ENCODE results near the gene KLHL2. TPM values are rescaled to one million over a fixed set of nuclear protein-coding genes. Genes with fewer than 3 reads are reported as not detected.
"Not testable (repeated sequence)": the region's sequence is repeated elsewhere in the genome, so short reads cannot be mapped to it uniquely, and the experiment has no call there.

Gene KLHL2
- total RNA-seq, 2 experiments from 2014 or later, result 27.9 to 33.8 TPM

- Histone ChIP-seq H3K27ac (ENCODE audit: low read depth, low read length, poor library complexity, severe bottlenecking) (no peak overlapping the region), H4K20me1 (ENCODE audit: insufficient read depth, low read length) (peaks cover 73% of the 10 kb centered on the region)
- CTCF ChIA-PET (ENCODE audit: unreplicated experiment), result no interaction called here
Observed at GRCh38 chr4:165332502-165332901, 125.1 kb downstream of the KLHL2 start.

GRCh38 chr4:165335163-165335703 lies 127.9 kb downstream of the KLHL2 start:
- Histone ChIP-seq H3K4me1 (ENCODE audit: insufficient read depth, low read length, poor library complexity, severe bottlenecking) (peaks cover 36% of the 10 kb centered on the region), H3K9me3 (ENCODE audit: low read length) (no peaks in the 10 kb centered on the region), H3K27ac (ENCODE audit: low read depth, low read length, poor library complexity, severe bottlenecking) (no peak overlapping the region), H3K9me2 (ENCODE audit: insufficient read depth, low read length) (no peaks in the 10 kb centered on the region), H2AFZ (ENCODE audit: low read length) (no peak overlapping the region), H3K4me3 (ENCODE audit: low read depth, low read length, poor library complexity, severe bottlenecking) (no peak overlapping the region), H3K4me2 (ENCODE audit: low read length) (no peak overlapping the region), H3K36me3 (ENCODE audit: insufficient read depth, low read length) (peaks cover 98% of the 10 kb centered on the region), H4K20me1 (ENCODE audit: insufficient read depth, low read length) (peaks cover 67% of the 10 kb centered on the region), H3K79me2 (ENCODE audit: insufficient read depth, low read depth, low read length) (peaks cover 84% of the 10 kb centered on the region)
- DNase-seq (ENCODE audit: low spot score), result no peak
- TF ChIP-seq, protein P1, sequence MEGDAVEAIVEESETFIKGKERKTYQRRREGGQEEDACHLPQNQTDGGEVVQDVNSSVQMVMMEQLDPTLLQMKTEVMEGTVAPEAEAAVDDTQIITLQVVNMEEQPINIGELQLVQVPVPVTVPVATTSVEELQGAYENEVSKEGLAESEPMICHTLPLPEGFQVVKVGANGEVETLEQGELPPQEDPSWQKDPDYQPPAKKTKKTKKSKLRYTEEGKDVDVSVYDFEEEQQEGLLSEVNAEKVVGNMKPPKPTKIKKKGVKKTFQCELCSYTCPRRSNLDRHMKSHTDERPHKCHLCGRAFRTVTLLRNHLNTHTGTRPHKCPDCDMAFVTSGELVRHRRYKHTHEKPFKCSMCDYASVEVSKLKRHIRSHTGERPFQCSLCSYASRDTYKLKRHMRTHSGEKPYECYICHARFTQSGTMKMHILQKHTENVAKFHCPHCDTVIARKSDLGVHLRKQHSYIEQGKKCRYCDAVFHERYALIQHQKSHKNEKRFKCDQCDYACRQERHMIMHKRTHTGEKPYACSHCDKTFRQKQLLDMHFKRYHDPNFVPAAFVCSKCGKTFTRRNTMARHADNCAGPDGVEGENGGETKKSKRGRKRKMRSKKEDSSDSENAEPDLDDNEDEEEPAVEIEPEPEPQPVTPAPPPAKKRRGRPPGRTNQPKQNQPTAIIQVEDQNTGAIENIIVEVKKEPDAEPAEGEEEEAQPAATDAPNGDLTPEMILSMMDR (conservative IDR thresholded peaks at IDR 0.05; ENCODE audit: low read length), result no peak
- TF ChIP-seq EZH2phosphoT487 (IDR thresholded peaks at IDR 0.05; ENCODE audit: borderline replicate concordance, low read depth, low read length), result no peak
- ChIA-PET CTCF (ENCODE audit: unreplicated experiment) (no interaction called here), POLR2A (interaction anchor here (0.5 to 1.6 kb wide), 7 partner anchors 8 to 578 kb away, joined by 3 to 5 read pairs (median 3); partner anchors contain the start of gene MSMO1)
- intact Hi-C loops (cut with micrococcal nuclease; ENCODE audit: unreplicated experiment), result no loop called here
- BruUV-seq (replicated peaks), result no TSS peak

More at GRCh38 chr4:165332502-165332901, 125.1 kb downstream of the KLHL2 start:
- H3K4me2 ChIP-seq (ENCODE audit: low read length), result peak overlapping the region; percentile 98
- no peak overlapping the region for H2AFZ ChIP-seq (ENCODE audit: low read length)
- no peaks in the 10 kb centered on the region for H3K9me3 ChIP-seq (ENCODE audit: low read length)
- peak overlapping the region; percentile 90 for H3K4me3 ChIP-seq (ENCODE audit: low read depth, low read length, poor library complexity, severe bottlenecking)
- no peak for DNase-seq (ENCODE audit: low spot score)
- peaks cover 52% of the 10 kb centered on the region for H3K4me1 ChIP-seq (ENCODE audit: insufficient read depth, low read length, poor library complexity, severe bottlenecking)
- peaks cover 91% of the 10 kb centered on the region for H3K36me3 ChIP-seq (ENCODE audit: insufficient read depth, low read length)
- no peaks in the 10 kb centered on the region for H3K9me2 ChIP-seq (ENCODE audit: insufficient read depth, low read length)
- no TSS peak for BruUV-seq (replicated peaks)
- POLR2A ChIA-PET, result interaction anchor here (0.8 to 2.7 kb wide), 5 partner anchors 10 to 124 kb away, joined by 4 to 13 read pairs (median 5); no protein-coding TSS in a partner anchor
- TF ChIP-seq, protein P1 (conservative IDR thresholded peaks at IDR 0.05; ENCODE audit: low read length), result no peak
- TF ChIP-seq EZH2phosphoT487 (IDR thresholded peaks at IDR 0.05; ENCODE audit: borderline replicate concordance, low read depth, low read length), result no peak
- intact Hi-C loops (cut with micrococcal nuclease; ENCODE audit: unreplicated experiment), result no loop called here
- peaks cover 99% of the 10 kb centered on the region for H3K79me2 ChIP-seq (ENCODE audit: insufficient read depth, low read depth, low read length)

DNA sequence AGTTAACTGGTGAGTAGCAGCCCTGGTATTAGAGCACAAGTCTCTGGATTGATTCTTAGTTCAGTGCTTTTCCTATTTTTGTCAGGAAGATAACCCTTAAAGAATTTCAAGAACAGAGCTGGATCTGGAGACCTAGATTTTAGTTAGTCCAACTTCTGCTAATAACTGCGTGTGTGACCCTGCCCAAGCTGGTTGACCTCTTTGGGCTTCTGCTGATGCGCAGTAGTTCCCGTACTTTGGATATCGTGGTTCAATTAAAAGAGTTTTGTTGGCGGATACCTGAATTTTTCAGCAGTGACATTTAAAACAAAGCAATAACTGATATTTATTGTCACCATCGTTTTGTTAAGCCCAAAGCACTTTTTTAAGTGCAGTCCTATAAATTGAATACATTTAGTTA lies 129.4 kb downstream of the KLHL2 start:
- Histone ChIP-seq H3K27ac (ENCODE audit: low read depth, low read length, poor library complexity, severe bottlenecking) (no peak overlapping the region), H3K9me2 (ENCODE audit: insufficient read depth, low read length) (no peaks in the 10 kb centered on the region), H3K36me3 (ENCODE audit: insufficient read depth, low read length) (peaks cover 98% of the 10 kb centered on the region), H3K4me3 (ENCODE audit: low read depth, low read length, poor library complexity, severe bottlenecking) (no peak overlapping the region), H3K79me2 (ENCODE audit: insufficient read depth, low read depth, low read length) (peaks cover 69% of the 10 kb centered on the region), H2AFZ (ENCODE audit: low read length) (no peak overlapping the region), H4K20me1 (ENCODE audit: insufficient read depth, low read length) (peaks cover 61% of the 10 kb centered on the region), H3K9me3 (ENCODE audit: low read length) (no peaks in the 10 kb centered on the region), H3K4me2 (ENCODE audit: low read length) (no peak overlapping the region), H3K4me1 (ENCODE audit: insufficient read depth, low read length, poor library complexity, severe bottlenecking) (peaks cover 22% of the 10 kb centered on the region)
- TF ChIP-seq, protein P1 (conservative IDR thresholded peaks at IDR 0.05; ENCODE audit: low read length), result no peak
- no peak for TF ChIP-seq EZH2phosphoT487 (IDR thresholded peaks at IDR 0.05; ENCODE audit: borderline replicate concordance, low read depth, low read length)
- intact Hi-C loops (cut with micrococcal nuclease; ENCODE audit: unreplicated experiment), result no loop called here
- DNase-seq (ENCODE audit: low spot score), result no peak
- ChIA-PET CTCF (ENCODE audit: unreplicated experiment) (no interaction called here), POLR2A (interaction anchor here (1.5 kb wide), 1 partner anchor 9 kb away, joined by 3 read pairs; the partner anchor contains the start of gene MSMO1)
- no TSS peak for BruUV-seq (replicated peaks)

DNA sequence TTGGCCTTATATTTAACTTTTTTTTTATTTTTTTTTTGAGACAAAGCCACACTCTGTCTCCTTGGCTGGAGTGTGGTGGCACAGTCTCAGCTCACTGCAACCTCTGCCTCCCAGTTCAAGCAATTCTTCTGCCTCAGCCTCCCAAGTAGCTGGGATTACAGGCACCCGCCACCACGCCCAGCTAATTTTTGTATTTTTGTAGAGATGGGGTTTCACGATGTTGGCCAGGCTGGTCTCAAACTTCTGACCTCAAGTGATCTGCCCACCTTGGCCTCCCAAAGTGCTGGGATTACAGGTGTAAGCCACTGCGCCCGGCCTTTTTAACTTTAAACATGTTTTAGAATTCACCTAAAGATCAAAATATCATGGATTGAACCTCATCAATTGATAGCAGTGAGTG lies 135.0 kb downstream of the KLHL2 start:
- H3K36me3 ChIP-seq (ENCODE audit: insufficient read depth, low read length), result peaks cover 67% of the 10 kb centered on the region
- intact Hi-C loops (cut with micrococcal nuclease; ENCODE audit: unreplicated experiment), result loop anchor here (2.0 kb wide), 1 partner anchor 212 kb away; no protein-coding TSS in a partner anchor
- TSS peak; percentile 30 for BruUV-seq (replicated peaks)
- H3K4me3 ChIP-seq (ENCODE audit: low read depth, low read length, poor library complexity, severe bottlenecking); H3K9me2 ChIP-seq (ENCODE audit: insufficient read depth, low read length); H3K4me1 ChIP-seq (ENCODE audit: insufficient read depth, low read length, poor library complexity, severe bottlenecking); H3K4me2 ChIP-seq (ENCODE audit: low read length); DNase-seq (ENCODE audit: low spot score); CTCF ChIA-PET (ENCODE audit: unreplicated experiment); H2AFZ ChIP-seq (ENCODE audit: low read length); H3K9me3 ChIP-seq (ENCODE audit: low read length); H3K27ac ChIP-seq (ENCODE audit: low read depth, low read length, poor library complexity, severe bottlenecking): not testable (repeated sequence)
- peaks cover 12% of the 10 kb centered on the region for H4K20me1 ChIP-seq (ENCODE audit: insufficient read depth, low read length)
- H3K79me2 ChIP-seq (ENCODE audit: insufficient read depth, low read depth, low read length), result peaks cover 13% of the 10 kb centered on the region; the same call in 1 of the 2 replicates
- POLR2A ChIA-PET, result interaction anchor here (0.7 to 2.7 kb wide), 8 partner anchors 9 to 211 kb away, joined by 3 to 13 read pairs (median 4); no protein-coding TSS in a partner anchor

Data from OCI-LY7 (cell line).